Measurements from ENCODE around the gene SEPHS2.

GRCh38 chr16:30429678-30430427 is 15.8 kb downstream of the SEPHS2 start, which contains the start of gene DCTPP1:
- TF ChIP-seq ZFP36 (IDR thresholded peaks at IDR 0.05; ENCODE audit: borderline replicate concordance, partially characterized antibody): no peak
- TF ChIP-seq EP300 (IDR thresholded peaks at IDR 0.05): no peak
- peak; percentile 95 for TF ChIP-seq CTCF (IDR thresholded peaks at IDR 0.05)
- no peak for TF ChIP-seq JUNB (IDR thresholded peaks at IDR 0.05)
- peak; percentile 48; the same call in 1 of the 2 replicates for TF ChIP-seq POLR2A (IDR thresholded peaks at IDR 0.05; ENCODE audit: low read length)
- TF ChIP-seq CEBPB (IDR thresholded peaks at IDR 0.05): peak in 1 of 2 experiments; percentile 50; a peak in 1 of 4 replicates
- TF ChIP-seq ESRRA (IDR thresholded peaks at IDR 0.05; ENCODE audit: borderline replicate concordance, low read length): peak; percentile 89
